IPS DF 4.7 (cell line): ENCODE measurements around the gene RHAG.

Experiments used
- DNase-seq: peaks from one replicate; pipeline ENCODE4 v3.0.0-alpha.2; 2013; ENCODE audit warnings: low spot score; ENCODE audit errors: extremely low read depth

RHAG gene

GRCh38 chr6:49565261-49565660 is 71.4 kb downstream of the RHAG start:
- DNase-seq, result no peak

GRCh38 chr6:49564552-49564951 is 72.1 kb downstream of the RHAG start:
- no peak for DNase-seq

- DNase-seq, result no peak
These were observed 73.4 kb downstream of the RHAG start for GRCh38 chr6:49563006-49563886.

- DNase-seq, result no peak
These were observed 78.4 kb downstream of the RHAG start for GRCh38 chr6:49558238-49558637.

- no peak for DNase-seq
These were observed 79.5 kb downstream of the RHAG start for GRCh38 chr6:49557177-49557576.

GRCh38 chr6:49556429-49556837 is 80.2 kb downstream of the RHAG start:
- DNase-seq, result no peak

GRCh38 chr6:49555951-49556350 is 80.7 kb downstream of the RHAG start:
- no peak for DNase-seq
